CD4-positive, alpha-beta T cell treated with Interleukin-10 for 1 hour (primary cell): ENCODE measurements around the gene DLST.

Experiments
- DNase-seq: peaks from one replicate; pipeline ENCODE4 v3.0.0-alpha.2; 2020

The DLST gene

DNA sequence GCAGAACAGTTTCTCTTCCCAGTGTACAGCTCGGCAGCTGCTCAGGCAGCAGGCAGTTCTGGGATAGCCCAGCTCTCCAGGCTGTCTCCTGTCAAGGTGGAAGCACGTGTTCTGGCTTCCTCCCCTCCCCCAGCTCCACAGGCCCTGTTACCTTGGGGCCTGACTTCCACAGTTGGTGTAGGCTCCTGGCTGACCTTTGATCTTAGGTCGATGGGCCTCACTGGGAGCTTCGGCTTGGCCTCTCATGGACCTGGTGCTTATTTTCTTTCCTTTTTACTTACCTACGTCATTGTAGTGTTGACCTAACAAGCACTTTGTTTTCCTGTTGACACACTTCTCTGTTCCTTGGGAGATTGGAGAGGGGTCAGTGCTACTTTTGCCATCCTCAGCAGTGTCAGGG lies 17.0 kb downstream of the DLST start:
- no peak for DNase-seq

DNA sequence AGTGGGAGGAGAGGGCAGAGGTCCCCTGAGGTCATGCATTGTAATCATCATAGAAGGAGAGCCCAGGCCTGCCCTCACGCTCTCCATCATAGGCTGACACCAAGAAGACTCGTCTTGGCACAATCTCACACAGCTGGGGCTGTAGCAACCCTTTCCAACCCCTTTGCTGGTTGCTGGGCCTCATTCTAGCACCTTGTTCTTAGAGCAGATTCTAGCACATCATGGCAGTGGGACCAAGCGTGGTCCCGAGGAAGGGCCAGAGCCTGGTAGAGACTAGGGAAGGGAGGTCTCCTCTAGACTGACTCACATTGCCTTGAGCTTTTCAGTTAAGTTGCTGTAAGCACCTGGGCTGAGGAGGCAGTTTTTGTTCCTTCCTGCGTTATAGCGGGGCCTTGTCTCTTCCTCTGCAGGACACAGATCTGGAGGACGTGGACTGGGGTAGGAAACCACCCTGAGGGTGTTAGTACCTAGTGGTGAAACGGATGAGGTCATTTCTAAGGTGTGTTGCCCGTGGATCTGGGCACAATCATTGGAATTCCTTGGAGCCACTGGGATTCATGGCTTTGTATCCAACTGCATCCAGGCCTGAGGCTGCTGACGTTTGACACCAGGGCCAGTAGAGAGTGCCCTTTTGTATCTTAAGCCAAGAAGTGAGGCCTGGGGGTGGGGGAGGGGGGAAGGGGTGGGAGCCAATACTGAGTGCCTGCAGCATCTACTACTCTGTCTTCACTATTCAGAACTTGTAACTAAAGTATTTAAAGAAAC lies 21.4 kb downstream of the DLST start:
- DNase-seq = no peak

DNA sequence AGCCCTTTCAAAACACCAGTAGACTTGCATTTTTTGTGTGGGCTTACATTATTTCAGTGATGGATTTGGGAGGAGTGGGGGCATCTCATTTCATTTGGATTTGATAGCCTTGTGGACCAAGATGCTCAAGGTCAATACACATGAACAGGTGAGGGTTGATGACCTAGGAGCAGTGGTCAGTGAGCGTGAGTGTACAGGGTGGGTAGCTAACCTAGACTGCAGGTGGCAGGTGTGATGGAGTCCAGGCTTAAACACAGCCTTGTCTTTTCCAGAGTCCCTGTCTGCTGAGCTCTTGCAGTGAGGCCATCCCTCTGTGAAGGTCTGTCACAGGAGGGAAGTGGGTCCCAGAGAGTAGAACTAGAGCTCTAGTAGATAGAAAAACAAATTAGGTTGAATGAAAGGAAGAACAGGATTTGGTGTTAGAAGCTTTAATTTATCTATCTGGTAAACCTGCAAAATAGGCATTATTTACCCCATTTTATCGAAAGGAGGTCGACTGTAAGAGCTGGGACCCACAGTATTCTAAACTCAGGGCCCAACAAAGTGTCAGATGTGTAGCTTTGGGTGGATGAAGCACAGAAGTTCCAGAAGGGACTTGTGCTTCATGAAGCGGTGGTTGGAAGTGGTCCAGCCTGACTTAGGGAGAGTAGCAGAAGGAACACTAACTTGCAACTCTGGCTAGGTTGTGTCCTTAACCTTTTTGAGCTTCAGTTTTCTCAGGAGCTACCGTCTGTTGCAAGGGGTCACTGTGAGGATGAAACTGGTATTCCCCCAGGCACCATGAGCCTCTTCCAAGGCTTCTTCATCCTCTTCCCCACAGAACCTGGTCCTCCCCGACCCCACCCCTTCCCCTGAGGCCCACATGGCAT lies 23.2 kb downstream of the DLST start:
- no peak for DNase-seq

DNA sequence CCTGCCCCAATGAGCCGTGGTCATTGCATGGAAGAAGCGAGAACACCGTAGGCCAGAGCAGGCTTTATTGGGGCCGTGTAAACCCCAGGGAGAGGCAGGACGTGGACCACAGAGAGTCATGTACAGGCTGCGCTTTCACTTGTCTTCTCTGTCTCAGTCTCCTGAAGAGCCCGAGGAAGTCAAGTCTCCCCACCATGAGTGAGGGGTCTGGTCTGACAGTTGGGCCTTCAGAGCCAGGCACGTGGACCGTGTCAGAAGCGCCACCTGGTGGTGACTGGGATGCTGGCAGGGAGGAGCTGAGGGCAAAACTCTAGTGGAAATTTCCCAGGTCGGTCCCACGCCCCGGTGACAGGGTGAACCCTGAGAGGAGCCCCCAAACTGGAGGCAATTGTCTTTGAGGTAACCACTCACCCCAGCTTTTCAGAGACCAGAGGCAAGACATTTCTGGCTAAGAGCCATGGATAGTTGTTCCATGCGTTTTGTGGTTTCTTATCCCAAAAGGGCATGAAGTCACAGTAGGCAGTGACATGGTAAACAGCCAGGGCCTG lies 24.0 kb downstream of the DLST start:
- peak; percentile 80 for DNase-seq

DNA sequence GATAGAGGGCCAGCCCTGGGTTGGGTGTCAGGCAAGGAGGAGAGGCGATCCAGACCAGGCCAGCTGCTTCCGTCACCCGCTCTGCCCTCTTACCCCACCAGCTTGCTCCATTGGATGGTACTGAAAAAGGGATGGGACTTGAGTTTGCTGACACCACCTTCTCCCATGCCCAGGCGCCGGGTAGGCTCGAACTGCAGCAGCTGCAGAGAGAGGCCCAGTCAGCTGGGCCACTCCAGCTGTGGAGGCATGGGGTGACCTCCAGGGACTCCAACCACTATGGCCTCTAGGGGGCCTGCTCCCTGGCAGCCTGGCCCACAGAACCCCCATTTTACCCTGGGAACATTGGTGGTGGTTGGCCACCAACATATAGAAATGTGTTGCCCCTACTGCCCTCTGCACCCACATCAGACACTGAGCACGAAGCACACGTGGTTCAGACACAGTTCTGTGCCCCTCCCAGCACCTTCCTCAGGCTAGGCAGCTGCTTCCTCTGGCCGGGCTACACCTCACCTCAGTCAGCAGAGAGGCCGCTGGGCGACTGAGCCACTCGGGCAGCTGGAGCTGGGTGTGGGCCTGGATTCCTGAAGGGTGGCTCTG lies 25.3 kb downstream of the DLST start:
- DNase-seq = no peak

DNA sequence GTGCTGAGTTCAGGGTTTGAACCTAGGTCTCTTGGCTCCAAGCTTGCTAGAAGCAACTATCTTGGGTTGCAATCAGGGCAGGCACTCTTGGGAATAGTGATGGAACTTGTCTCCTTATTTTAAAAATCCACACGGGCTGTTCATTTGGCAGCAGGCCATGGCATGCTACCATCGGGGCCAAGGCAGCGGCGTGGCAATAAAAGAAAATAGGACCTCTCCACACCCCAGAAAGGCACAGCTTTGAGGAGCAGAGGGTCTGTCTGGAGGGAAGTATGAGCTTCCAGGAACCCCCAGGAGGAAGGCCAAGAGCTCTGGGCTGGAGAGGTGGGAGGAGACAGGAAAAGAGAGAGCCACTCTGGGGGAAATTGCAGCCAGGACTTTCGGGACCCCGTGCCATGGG lies 26.0 kb downstream of the DLST start:
- no peak for DNase-seq

DNA sequence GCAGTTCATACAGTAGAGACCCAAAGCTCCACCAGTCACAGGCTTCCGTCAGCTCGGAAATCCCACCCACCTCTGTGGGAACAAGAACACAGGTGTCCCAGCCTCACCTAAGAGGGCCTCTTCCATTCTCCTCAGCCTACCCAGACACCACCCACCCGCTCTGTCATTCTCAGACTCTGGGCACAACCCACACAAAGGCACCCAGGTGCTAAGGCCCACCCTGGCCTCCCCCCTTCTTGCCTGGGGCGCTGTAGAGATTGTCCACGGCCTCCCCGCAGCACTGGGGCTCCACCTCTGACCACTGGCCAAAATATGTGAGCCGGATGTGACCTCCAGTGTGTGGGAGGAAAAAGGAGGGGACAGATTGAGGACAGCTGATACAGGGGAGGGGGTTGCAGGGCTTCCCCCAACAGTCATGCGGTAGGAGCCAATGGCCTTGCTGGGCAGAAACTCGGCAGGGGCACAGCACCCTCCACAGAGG lies 27.2 kb downstream of the DLST start:
- no peak for DNase-seq

DNA sequence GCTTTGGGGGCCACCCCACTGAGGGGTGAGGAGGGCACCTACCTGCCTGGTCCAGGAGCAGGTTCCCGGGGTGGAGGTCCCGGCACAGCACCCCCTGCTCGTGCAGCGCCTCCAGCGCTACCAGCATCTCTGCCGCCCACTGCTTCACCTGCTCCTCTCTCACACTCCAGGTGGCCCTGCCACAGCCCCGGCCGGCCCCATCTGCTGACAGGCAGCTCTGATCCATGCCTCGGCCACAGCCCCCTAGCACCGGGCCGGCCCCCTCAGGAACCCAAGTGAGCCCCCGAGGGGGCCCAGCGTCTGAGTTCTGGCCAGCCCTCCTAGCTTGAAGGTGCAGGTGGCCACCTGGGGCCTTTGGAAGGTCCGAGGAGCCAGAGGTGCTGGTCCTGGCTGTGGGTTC lies 27.8 kb downstream of the DLST start:
- no peak for DNase-seq

DNA sequence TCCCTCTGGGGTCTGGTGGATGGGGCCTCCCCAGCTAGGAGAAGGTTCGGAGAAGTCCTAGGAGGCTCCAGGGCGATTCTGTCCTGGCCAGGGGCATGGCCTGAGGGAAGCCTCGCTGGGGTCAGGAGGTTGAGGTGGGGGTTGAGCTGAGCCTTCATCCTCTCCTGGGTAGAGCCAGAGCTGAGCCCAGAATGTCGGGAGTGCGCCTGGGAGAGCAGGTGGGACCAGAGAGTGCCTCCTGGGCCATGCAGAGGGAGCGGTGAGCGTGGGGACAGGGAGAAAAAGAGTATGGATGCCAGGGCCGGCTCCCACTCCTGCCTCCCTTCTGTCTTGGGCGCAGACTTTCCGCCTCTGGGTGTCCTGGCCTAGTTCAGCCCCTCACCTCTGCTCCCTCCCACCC lies 28.2 kb downstream of the DLST start:
- DNase-seq = no peak

DNA sequence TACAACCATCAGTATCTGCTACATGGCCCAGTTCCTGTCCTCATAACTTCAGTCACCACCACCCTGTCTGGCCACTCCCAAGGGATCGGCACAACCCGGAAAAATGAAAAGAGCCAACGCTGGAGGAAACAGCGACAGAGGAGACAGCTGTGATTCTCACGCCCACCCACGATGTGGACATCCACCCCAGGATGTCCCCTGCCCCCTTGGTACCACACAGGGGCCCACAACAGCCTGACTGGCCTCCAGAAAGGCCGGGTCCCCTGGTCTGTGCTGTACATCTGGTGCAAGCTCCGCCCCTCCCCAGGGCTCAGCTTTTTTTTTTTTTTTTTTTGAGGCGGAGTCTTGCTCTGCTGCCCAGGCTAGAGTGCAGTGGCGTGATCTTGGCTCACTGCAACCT lies 28.8 kb downstream of the DLST start:
- no peak for DNase-seq

DNA sequence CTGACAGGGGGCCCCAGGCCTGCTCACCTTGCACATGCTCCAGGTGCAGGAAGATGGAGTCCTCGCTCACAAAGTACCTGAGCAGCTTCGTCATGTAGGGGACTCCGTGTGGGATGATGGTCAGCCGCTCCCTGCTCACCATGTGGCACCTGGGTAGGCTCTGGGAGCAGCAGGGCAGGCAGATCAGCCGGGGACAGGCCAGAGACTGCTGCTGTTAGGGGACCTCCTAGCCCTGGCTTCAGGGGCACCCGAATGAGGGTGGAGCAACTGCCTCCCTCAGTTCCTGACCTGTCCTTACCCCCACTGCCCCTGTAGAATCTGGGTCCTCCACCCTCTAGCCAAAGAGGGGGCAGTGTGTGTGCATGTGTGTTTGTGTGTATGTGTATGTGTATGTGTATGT lies 29.5 kb downstream of the DLST start:
- no peak for DNase-seq

DNA sequence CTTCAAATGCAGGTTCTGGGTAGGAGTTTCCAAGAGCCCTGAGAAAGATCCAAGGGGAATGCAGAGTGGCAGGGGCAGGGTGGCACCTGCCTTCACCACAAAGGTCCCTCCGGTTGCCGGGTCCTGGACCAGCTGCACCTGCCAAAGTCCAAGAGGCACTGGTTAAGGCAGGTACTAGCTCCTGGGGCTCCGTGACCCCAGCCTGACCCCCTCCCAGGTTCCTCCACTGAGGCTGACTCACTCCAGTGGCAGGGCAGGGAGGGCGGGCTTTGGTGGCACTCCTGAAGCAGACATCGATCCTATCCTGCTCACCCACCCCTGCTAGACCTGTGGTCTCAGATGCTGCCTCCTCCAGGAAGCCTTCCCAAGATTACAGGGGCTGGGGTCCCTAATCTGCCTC lies 30.0 kb downstream of the DLST start:
- no peak for DNase-seq

DNA sequence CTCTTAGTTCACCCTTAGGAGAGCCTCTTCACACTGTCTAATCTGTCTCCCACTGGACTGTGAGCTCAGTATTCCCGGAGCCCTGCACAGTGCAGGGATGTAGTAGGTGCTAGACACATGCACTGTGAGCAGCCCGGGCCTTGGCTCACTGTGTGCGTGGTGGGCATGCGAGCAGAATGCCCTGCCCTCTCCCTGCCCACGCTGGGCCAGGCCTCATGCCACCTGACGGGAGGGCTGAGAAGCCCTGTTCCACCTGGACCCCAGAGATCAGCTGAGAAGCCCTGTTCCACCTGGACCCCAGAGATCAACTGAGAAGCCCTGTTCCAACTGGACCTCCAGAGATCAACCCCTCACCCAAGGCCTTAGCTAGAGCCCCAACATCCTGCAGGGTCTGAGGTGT lies 30.4 kb downstream of the DLST start:
- no peak for DNase-seq

DNA sequence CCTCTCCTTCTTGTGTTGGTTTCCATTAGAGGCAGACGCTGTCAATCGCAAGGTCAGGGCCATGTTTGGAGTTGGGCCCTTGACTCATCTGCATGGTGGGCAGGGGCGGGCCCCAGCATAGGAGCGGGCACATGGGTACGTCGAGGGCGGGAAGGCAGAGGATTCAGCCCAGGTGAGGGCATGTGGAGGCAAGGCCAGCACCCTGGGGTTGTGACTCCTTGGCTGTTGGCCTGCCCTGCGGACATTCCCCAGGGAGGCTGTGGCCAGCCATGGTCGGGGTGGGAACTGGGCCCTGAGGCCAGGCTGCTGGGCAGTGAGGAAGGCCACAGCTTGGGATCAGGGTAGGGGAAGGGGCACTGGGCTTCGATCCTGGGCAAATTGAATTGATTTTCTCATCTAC lies 31.1 kb downstream of the DLST start:
- DNase-seq = no peak

DNA sequence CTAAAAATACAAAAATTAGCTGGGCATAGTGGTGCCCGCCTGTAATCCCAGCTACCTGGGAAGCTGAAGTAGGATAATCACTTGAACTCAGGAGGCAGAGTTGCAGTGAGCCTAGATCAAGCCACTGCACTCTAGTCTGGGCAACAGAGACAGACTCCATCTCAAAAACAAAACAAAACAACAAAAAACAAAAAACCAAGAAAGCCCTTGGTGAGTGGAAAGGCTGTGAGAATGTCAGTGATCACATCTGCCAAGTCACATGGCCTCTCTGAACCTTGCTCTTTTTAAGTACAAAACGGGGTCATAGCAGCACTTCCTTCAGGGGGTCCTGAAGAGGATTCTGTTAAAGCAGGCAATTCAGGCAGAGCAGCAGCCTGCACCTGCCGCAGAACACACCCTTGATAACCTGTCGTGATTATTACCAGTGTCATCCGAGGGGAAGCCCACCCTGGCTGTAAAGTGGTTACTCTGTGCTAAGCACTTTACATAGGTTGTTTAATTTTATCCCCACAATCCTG lies 31.7 kb downstream of the DLST start:
- no peak for DNase-seq

DNA sequence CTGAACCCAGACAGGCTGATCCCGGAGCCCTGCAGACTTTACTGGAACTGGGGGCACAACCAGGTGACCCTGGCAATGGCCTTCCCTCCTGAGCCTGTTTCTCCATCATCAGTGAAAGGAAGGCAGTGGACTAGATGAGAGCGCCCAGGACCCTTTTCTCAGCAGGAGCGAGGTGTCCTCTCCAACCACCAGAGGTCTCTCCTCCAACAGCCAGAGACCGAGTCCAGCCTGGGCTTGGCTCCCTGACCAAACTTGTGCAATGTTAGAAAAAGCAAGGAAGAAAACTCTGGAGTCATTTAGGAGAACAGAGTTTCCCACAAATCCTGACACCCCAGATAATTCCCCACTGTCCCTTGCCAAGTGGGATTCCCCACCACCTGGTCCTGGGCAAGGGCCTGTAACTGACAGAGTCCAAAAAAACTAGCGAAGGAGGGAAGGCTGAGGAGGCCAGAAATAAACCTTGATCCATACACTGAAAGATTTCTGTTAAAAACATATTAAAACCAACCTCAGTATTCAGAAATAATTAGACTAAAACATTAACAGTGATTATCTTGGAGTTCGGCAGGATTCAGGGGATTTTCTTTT lies 32.4 kb downstream of the DLST start:
- DNase-seq = peak; percentile 20

DNA sequence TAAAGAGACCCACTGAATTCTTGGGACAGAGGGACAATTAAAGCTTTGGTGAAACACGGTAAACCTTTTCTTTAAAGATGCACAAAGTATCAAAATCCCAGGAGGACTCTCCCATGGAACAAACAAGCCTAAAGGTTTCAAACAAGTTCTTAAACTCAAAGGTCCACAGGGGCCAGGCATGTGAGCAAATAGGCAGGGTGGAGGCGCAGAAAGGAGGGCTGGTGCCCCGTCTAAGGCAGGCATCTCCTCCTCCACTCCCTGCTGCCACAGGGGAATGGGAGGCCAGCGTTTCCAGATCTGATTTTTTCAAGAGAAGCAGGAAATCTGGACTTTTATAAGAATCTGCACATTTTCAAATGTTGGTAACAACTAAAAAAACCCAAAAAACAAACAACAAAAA lies 33.7 kb downstream of the DLST start:
- no peak for DNase-seq

DNA sequence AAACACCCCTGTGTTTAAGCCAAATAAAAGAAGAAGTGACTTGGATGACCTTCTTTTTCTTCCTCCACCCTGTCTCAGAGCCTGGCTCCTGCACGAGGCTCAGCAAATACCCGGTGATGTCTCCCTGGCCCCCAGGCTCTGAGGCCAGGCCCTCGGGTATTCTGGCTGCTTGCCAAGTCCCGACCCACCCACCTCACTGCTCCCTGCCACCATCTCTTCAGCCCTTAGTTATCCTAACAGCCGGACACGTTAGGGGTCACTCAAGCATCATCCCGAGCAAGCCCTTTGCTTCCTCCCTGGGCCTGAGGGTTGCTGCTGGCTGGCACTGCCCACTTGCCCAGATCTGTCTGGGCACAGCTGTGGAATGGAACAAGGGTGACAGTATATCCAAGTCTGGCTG lies 34.1 kb downstream of the DLST start:
- DNase-seq = no peak

DNA sequence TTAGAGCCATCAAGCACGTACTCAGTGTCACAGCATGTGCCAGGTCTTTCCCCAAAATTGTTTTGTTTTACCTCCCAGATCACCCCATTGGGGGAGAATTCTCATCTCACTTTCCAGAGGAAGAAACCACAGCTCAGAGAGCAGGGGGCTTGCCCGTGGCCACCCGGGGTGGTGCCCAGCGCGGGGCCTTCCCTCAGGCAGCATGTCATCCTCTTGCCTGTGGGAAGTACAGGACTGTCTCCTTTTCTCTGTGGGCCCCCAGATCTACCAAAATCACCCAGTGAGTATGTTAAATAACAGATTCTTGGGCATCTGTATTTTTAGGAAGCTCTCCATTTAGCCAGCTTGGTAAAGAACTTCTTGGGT lies 35.4 kb downstream of the DLST start:
- DNase-seq = no peak

DNA sequence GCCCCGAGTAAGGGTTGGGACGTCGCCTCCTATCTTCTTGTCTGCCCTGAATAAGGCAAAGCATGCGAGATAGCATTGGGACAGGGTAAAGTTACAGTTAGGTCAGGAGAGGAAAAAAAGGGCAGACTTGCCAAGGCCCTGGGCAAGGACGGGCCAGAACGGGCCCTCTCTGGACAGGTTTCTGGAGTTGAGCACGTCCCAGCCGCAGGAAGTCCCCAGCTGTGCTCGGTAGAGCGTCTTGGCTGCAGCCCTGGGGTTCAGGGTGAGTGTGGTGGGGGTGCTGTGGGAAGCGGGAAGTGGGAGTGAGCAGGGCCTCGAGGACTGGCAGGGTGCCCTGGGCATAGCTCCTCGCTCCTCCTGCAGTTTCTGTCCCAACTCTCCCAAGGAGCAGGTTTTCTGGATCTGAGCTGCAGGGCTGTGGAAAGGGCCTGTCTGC lies 35.9 kb downstream of the DLST start:
- DNase-seq = no peak

DNA sequence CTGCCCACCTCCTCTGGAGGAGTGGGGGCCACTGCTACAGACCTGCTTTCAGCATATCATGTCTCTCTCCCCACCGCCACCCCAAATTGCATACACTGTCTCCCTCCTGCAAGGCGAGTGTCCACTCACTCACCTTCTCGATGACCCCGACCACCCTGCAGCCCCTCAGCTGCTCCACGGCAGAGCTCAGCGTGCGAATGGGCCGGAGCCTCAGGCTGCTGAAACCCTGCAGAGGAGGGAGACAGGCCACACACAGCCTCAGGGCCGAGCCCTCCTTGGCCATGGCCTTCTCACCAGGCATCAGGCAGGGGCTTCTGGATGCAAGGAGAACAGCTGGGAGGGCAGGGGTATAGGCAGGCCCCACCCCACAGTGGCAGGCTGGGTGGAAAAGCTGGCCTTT lies 36.7 kb downstream of the DLST start:
- no peak for DNase-seq

DNA sequence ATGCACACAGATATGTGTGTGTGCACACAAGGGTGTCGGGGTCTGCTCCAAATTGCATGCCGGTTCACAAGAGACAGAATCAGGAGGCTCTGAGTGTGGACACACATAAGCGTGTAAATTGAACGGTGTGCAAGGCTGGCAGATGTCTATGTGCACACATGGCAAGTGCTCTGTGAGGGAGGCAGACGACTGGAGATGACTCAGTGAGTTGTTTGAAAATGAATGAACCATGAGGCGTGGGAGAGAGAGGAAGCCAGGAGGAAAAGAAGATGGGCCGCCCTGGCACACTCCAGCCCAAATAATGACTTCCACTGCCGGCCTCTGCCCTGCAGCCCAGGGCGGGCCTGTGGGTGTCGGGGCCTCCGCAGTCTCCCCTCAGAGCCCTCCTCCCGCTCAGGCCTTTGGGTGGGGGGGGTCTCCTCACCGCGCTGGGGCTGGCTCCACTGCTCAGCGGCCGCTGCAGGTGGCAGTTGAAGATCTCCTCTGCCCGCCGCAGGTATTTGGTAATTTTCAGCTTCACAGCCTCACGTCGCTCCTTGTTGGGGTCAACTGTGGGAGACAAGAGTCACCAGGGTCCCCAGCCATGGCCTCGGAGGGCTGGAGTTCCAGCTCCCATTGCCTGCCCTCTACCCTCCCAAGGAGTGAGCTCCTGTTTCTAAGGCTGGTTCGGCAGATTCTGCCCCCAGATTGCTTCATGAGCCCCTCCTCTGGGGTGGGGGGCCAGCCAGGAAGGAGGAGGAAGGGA lies 37.9 kb downstream of the DLST start:
- DNase-seq = no peak
